OCI-LY7 (cell line): ENCODE results near the gene DHX29. TPM values are rescaled to one million over a fixed set of nuclear protein-coding genes. Genes with fewer than 3 reads are reported as not detected.

Experiments used
- BruUV-seq: library from RNA; stranded (reverse); fragments of 400-500 nt; replicated peaks from 2 replicates; lab custom pipeline; 2021; lab: Mats Ljungman, UMichigan
- CTCF ChIA-PET: fragments of 300-600 bp; sonication (Branson Sonifier 250); formaldehyde crosslinking; loops from one replicate; lab custom pipeline; 2022; ENCODE audit warnings: antibody characterized with exemption; ENCODE audit not compliant: unreplicated experiment; lab: Charles Lee
- POLR2A ChIA-PET: fragments of 300-600 bp; sonication (Branson Sonifier 250); formaldehyde crosslinking; loops from one replicate; lab custom pipeline; 2022; ENCODE audit warnings: antibody characterized with exemption; lab: Charles Lee
- DNase-seq: peaks from one replicate; pipeline ENCODE4 v3.0.0-alpha.2; 2015; ENCODE audit warnings: low spot score
- H2AFZ ChIP-seq: fragments of 200-600 bp; sonication (generic), shearing (Covaris generic); 2 replicates; pipeline ENCODE4 v1.6.1; 2014; ENCODE audit warnings: mild to moderate bottlenecking, antibody characterized with exemption, low read length, moderate library complexity
- H3K27ac ChIP-seq: fragments of 200-600 bp; sonication (generic); 2 replicates; pipeline ENCODE4 v1.5.1; 2014; ENCODE audit warnings: mixed run types, low read depth, mild to moderate bottlenecking, moderate library complexity, low read length, inconsistent platforms; ENCODE audit not compliant: poor library complexity, severe bottlenecking
- H3K36me3 ChIP-seq: fragments of 200-600 bp; sonication (generic); 2 replicates; pipeline ENCODE4 v1.6.1; 2014; ENCODE audit warnings: mild to moderate bottlenecking, antibody characterized with exemption, low read length, moderate library complexity, mixed read lengths; ENCODE audit not compliant: insufficient read depth
- H3K4me1 ChIP-seq: fragments of 200-600 bp; sonication (generic); 2 replicates; pipeline ENCODE4 v1.5.1; 2014; ENCODE audit warnings: mild to moderate bottlenecking, low read length; ENCODE audit not compliant: insufficient read depth, poor library complexity, severe bottlenecking
- H3K4me2 ChIP-seq: fragments of 200-600 bp; sonication (generic); 2 replicates; pipeline ENCODE4 v1.6.1; 2014; ENCODE audit warnings: mild to moderate bottlenecking, low read length
- H3K4me3 ChIP-seq: fragments of 200-600 bp; sonication (generic); 2 replicates; pipeline ENCODE4 v1.5.1; 2014; ENCODE audit warnings: mild to moderate bottlenecking, low read depth, low read length; ENCODE audit not compliant: poor library complexity, severe bottlenecking
- H3K79me2 ChIP-seq: fragments of 200-600 bp; sonication (generic); 2 replicates; pipeline ENCODE4 v1.6.1; 2016; ENCODE audit warnings: low read depth, mild to moderate bottlenecking, low read length, moderate library complexity, mixed read lengths; ENCODE audit not compliant: insufficient read depth
- H3K9me2 ChIP-seq: fragments of 200-600 bp; sonication (generic); 2 replicates; pipeline ENCODE4 v1.6.1; 2016; ENCODE audit warnings: mild to moderate bottlenecking, low read length, mixed read lengths; ENCODE audit not compliant: insufficient read depth
- H3K9me3 ChIP-seq: fragments of 200-600 bp; sonication (generic); 2 replicates; pipeline ENCODE4 v1.6.1; 2014; ENCODE audit warnings: mild to moderate bottlenecking, mixed run types, low read length, mixed read lengths
- H4K20me1 ChIP-seq: fragments of 200-600 bp; sonication (generic); 2 replicates; pipeline ENCODE4 v1.6.1; 2014; ENCODE audit warnings: mild to moderate bottlenecking, antibody characterized with exemption, low read length, moderate library complexity, mixed read lengths; ENCODE audit not compliant: insufficient read depth
- CTCF ChIP-seq: fragments of 200-600 bp; sonication (generic); conservative IDR thresholded peaks from 2 replicates; pipeline ENCODE4 v1.5.1; 2014; ENCODE audit warnings: mild to moderate bottlenecking, antibody characterized with exemption, low read length, moderate library complexity, mixed read lengths
- EZH2phosphoT487 ChIP-seq: fragments of 200-600 bp; sonication (generic); IDR thresholded peaks from 2 replicates; pipeline ENCODE4 v1.6.1; 2018; ENCODE audit warnings: low read depth, borderline replicate concordance, mild to moderate bottlenecking, mixed run types, antibody characterized with exemption, low read length, moderate library complexity, mixed read lengths
- intact Hi-C: fragments of 100-400 bp; cut with micrococcal nuclease; formaldehyde crosslinking; loops from one replicate; pipeline ENCODE4 v1.10.0; 2022; ENCODE audit not compliant: unreplicated experiment
- total RNA-seq, 2 experiments: library from RNA; depleted of rRNA in 1 of 2; stranded (reverse); fragments of >200 nt in 1 of 2; shearing (Covaris generic) in 1 of 2; gene quantifications; 2 replicates each; pipeline ENCODE4 v1.2.3, GENCODE V29; 2014 to 2022

Gene DHX29
- total RNA-seq, 2 experiments from 2014 or later, result 12.7 to 19.9 TPM

GRCh38 chr5:55350754-55351153 is 43.3 kb upstream of the DHX29 start:
- Histone ChIP-seq H3K27ac (no peak overlapping the region), H3K9me3 (no peaks in the 10 kb centered on the region), H3K9me2 (no peaks in the 10 kb centered on the region), H3K4me3 (no peak overlapping the region), H3K4me1 (no peaks in the 10 kb centered on the region), H2AFZ (no peak overlapping the region), H4K20me1 (no peaks in the 10 kb centered on the region; the same call in 1 of the 2 replicates), H3K36me3 (peaks cover 99% of the 10 kb centered on the region), H3K4me2 (no peak overlapping the region), H3K79me2 (no peaks in the 10 kb centered on the region)
- intact Hi-C loops, result no loop called here
- CTCF ChIA-PET, result no interaction called here
- TF ChIP-seq CTCF (no peak), EZH2phosphoT487 (no peak)
- no TSS peak for BruUV-seq
- POLR2A ChIA-PET, result no interaction called here
- no peak for DNase-seq

GRCh38 chr5:55347786-55348185 is 40.3 kb upstream of the DHX29 start:
- H3K79me2 ChIP-seq, result peaks cover 7% of the 10 kb centered on the region; the same call in 1 of the 2 replicates
- ChIA-PET POLR2A (no interaction called here), CTCF (no interaction called here)
- no TSS peak for BruUV-seq
- no peaks in the 10 kb centered on the region for H3K9me3 ChIP-seq
- no peaks in the 10 kb centered on the region for H3K4me1 ChIP-seq
- peaks cover 100% of the 10 kb centered on the region for H3K36me3 ChIP-seq
- intact Hi-C loops, result no loop called here
- no peak overlapping the region for H3K4me3 ChIP-seq
- no peak for TF ChIP-seq EZH2phosphoT487
- TF ChIP-seq CTCF, result no peak
- H3K9me2 ChIP-seq, result no peaks in the 10 kb centered on the region
- no peak overlapping the region for H2AFZ ChIP-seq
- H4K20me1 ChIP-seq, result no peaks in the 10 kb centered on the region; the same call in 1 of the 2 replicates
- DNase-seq, result no peak
- H3K4me2 ChIP-seq, result no peak overlapping the region
- no peak overlapping the region for H3K27ac ChIP-seq

GRCh38 chr5:55345327-55345726 is 37.8 kb upstream of the DHX29 start:
- intact Hi-C loops, result loop anchor here (2.0 kb wide), 1 partner anchor 345 kb away; no protein-coding TSS in a partner anchor
- Histone ChIP-seq H3K27ac (no peak overlapping the region), H3K9me3 (no peaks in the 10 kb centered on the region), H3K9me2 (no peaks in the 10 kb centered on the region), H3K79me2 (peaks cover 7% of the 10 kb centered on the region; the same call in 1 of the 2 replicates), H3K4me2 (no peak overlapping the region), H3K4me3 (no peak overlapping the region), H2AFZ (no peak overlapping the region), H3K4me1 (no peaks in the 10 kb centered on the region), H4K20me1 (no peaks in the 10 kb centered on the region; the same call in 1 of the 2 replicates), H3K36me3 (peaks cover 96% of the 10 kb centered on the region)
- BruUV-seq, result no TSS peak
- TF ChIP-seq CTCF (no peak), EZH2phosphoT487 (no peak)
- DNase-seq, result no peak
- POLR2A ChIA-PET, result no interaction called here
- CTCF ChIA-PET, result no interaction called here
